ENCODE results near the gene PPP1R12A.
A peak's percentile ranks its signal among the peaks of the same experiment; 100 is the strongest.

Gene PPP1R12A

DNA sequence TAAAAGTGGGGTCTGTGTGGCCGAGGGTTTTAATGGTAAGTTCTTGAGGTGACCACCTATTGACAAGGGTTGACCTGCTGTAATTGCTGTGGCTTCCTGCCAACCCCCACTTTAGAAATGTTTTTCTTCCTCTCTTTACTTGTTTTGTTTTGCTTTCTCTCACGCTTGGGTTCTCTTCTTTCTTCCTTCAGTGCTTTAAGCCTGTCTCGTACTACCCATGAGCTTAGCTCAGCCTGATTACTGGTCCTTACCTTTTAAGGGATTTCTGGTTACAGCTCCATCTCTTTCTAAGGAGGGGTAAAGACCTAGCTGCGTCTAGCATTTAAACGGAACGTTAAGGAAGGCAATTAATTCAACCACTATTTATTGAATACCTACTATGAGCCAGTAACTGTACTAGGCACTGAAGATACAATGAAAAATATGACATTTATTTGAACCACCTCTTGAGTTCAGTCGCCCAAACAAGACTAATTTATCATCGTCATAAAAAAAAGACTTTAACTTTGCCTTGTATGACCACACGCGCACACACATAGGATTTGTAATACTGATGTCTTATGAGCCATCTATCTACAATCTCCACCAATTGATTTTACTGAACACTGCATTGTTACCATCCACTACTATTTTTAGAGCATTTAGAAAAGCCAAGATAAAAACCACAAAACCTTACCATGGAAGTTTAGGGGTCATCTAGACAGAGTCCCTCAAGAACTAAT lies 888 bp upstream of the PPP1R12A start:
- DNase-seq (ENCODE audit: low read depth in 1 of 2, low spot score in 1 of 2) = no peak
- TF ChIP-seq GABPA (IDR thresholded peaks at IDR 0.05; ENCODE audit: low read depth) (no peak), SPI1 (IDR thresholded peaks at IDR 0.05; ENCODE audit: borderline replicate concordance, low read depth) (no peak), POLR2AphosphoS5 (IDR thresholded peaks at IDR 0.05; ENCODE audit: low read depth) (no peak)
- TF ChIP-seq, protein P1, sequence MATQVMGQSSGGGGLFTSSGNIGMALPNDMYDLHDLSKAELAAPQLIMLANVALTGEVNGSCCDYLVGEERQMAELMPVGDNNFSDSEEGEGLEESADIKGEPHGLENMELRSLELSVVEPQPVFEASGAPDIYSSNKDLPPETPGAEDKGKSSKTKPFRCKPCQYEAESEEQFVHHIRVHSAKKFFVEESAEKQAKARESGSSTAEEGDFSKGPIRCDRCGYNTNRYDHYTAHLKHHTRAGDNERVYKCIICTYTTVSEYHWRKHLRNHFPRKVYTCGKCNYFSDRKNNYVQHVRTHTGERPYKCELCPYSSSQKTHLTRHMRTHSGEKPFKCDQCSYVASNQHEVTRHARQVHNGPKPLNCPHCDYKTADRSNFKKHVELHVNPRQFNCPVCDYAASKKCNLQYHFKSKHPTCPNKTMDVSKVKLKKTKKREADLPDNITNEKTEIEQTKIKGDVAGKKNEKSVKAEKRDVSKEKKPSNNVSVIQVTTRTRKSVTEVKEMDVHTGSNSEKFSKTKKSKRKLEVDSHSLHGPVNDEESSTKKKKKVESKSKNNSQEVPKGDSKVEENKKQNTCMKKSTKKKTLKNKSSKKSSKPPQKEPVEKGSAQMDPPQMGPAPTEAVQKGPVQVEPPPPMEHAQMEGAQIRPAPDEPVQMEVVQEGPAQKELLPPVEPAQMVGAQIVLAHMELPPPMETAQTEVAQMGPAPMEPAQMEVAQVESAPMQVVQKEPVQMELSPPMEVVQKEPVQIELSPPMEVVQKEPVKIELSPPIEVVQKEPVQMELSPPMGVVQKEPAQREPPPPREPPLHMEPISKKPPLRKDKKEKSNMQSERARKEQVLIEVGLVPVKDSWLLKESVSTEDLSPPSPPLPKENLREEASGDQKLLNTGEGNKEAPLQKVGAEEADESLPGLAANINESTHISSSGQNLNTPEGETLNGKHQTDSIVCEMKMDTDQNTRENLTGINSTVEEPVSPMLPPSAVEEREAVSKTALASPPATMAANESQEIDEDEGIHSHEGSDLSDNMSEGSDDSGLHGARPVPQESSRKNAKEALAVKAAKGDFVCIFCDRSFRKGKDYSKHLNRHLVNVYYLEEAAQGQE (IDR thresholded peaks at IDR 0.05; ENCODE audit: insufficient replicate concordance, low read depth) = no peak
- TF ChIP-seq, protein P2, sequence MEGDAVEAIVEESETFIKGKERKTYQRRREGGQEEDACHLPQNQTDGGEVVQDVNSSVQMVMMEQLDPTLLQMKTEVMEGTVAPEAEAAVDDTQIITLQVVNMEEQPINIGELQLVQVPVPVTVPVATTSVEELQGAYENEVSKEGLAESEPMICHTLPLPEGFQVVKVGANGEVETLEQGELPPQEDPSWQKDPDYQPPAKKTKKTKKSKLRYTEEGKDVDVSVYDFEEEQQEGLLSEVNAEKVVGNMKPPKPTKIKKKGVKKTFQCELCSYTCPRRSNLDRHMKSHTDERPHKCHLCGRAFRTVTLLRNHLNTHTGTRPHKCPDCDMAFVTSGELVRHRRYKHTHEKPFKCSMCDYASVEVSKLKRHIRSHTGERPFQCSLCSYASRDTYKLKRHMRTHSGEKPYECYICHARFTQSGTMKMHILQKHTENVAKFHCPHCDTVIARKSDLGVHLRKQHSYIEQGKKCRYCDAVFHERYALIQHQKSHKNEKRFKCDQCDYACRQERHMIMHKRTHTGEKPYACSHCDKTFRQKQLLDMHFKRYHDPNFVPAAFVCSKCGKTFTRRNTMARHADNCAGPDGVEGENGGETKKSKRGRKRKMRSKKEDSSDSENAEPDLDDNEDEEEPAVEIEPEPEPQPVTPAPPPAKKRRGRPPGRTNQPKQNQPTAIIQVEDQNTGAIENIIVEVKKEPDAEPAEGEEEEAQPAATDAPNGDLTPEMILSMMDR (IDR thresholded peaks at IDR 0.05; ENCODE audit: insufficient read depth, low read length) = no peak

DNA sequence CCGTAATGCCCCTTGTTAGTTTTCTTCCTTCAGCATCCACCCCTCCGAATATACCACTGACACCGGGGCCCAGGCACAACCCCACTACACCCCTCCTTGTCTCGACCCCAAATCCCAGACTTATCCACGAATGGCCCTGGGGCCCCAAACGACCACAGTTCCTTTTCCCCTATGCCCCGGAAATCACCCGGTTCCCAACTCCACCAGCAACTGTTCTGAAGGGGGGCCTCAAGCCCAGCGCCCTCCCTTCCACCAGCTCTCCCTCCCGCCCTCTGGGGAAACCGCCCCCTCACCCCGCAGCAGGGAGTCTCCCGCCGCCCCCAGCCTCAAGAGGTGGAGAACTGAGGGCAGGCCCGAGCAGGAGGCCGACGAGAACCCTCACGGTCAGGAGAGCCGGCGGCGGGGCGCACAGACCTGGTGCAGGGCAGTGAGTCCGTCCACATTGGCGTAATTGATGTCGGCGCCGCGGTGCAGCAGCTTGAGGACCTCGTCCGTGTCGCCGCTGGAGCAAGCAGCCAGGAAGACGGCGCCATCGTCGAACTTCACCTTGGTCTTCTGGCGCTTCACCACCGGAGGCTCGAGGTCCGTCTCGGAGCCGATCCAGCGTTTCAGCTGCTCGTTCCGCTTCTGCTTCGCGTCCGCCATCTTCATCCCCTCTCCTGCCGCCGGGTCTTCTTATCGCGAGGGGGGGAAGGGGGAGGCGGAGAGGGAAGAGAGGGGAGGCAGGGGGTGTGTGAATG lies 446 bp downstream of the PPP1R12A start:
- H3K4me3 ChIP-seq (replicated peaks; ENCODE audit: insufficient read depth, low read length) = peak overlapping the region; percentile 71
- peak in 1 of 2 experiments; percentile 36 for DNase-seq (ENCODE audit: low read depth in 1 of 2, low spot score in 1 of 2)
- peak overlapping the region; percentile 97 for H3K27ac ChIP-seq (replicated peaks)
- no peaks in the 10 kb centered on the region for H3K27me3 ChIP-seq (ENCODE audit: insufficient read depth, poor library complexity, severe bottlenecking)
- TF ChIP-seq, protein P1 (IDR thresholded peaks at IDR 0.05; ENCODE audit: insufficient replicate concordance, low read depth) = peak; percentile 53
- TF ChIP-seq GABPA (IDR thresholded peaks at IDR 0.05; ENCODE audit: low read depth) = no peak

More for the DNA sequence above, 888 bp upstream of the PPP1R12A start:
- H3K27me3 ChIP-seq (ENCODE audit: insufficient read depth, poor library complexity, severe bottlenecking) = no peaks in the 10 kb centered on the region
- H3K27ac ChIP-seq (replicated peaks) = peak overlapping the region; percentile 97
- H3K4me3 ChIP-seq (replicated peaks; ENCODE audit: insufficient read depth, low read length) = peak overlapping the region; percentile 71

DNA sequence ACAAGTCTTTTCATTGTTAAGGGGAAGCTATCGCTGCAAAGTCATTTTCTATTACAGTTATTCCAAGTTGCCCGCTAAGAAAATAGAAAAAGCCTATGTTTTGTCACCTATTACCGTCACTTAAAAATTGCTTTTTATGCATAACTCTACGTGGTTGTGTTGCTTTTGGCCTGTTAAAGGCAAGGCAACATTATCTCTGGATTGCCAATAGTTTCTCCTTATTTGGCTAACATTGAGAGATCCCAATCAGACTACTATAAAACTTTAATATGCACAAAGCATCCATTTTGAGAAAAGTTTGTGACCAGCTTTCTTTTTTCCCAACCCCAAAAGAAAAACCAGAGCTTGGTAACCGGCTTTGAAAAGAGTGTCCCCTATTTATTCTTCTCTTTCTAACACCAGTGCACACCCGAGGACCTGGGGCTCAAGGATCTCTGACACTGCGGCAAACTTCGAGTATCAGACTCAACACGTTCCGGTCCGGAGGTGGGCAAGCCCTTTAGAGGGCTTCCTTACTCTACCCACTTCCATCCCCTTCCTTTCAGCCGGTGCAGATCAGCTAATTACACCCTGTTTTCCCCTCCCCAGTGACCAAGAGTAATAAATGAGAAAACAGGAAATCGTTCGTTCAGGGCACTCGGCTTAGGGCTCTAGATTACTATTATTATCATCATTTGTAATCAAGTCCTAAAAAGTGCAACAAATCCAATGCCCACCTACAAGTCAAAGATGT lies 1.2 kb downstream of the PPP1R12A start:
- TF ChIP-seq, protein P2 (IDR thresholded peaks at IDR 0.05; ENCODE audit: insufficient read depth, low read length) = no peak
- TF ChIP-seq GABPA (IDR thresholded peaks at IDR 0.05; ENCODE audit: low read depth) = no peak
- TF ChIP-seq SPI1 (IDR thresholded peaks at IDR 0.05; ENCODE audit: borderline replicate concordance, low read depth) = no peak
- TF ChIP-seq, protein P1 (IDR thresholded peaks at IDR 0.05; ENCODE audit: insufficient replicate concordance, low read depth) = no peak
- no peak for TF ChIP-seq POLR2AphosphoS5 (IDR thresholded peaks at IDR 0.05; ENCODE audit: low read depth)
- peak overlapping the region; percentile 97 for H3K27ac ChIP-seq (replicated peaks)
- H3K4me3 ChIP-seq (replicated peaks; ENCODE audit: insufficient read depth, low read length) = peak overlapping the region; percentile 71
- DNase-seq (ENCODE audit: low read depth in 1 of 2, low spot score in 1 of 2) = peak in 1 of 2 experiments; percentile 28
- no peaks in the 10 kb centered on the region for H3K27me3 ChIP-seq (ENCODE audit: insufficient read depth, poor library complexity, severe bottlenecking)

Measured in HL-60 (cell line).